Right ventricle myocardium inferior (tissue), 1 donor: ENCODE results near the gene LIPH. TPM values are rescaled to one million over a fixed set of nuclear protein-coding genes. Genes with fewer than 3 reads are reported as not detected.
A peak's percentile ranks its signal among the peaks of the same experiment; 100 is the strongest.
"Not testable (repeated sequence)": the region's sequence is repeated elsewhere in the genome, so short reads cannot be mapped to it uniquely, and the experiment has no call there.

ENCODE experiments used
- ATAC-seq: fragments of 200-7000 bp; cut with Tn5 transposase; one replicate; pipeline ENCODE4 v1.9.1; 2020; ENCODE audit warnings: mild to moderate bottlenecking, moderate library complexity
- DNase-seq: peaks from one replicate; pipeline ENCODE4 v3.0.0; 2021; ENCODE audit errors: missing footprints
- intact Hi-C: fragments of 100-400 bp; cut with DNase I; formaldehyde crosslinking; loops from one replicate; pipeline ENCODE4 v1.11.0; 2022
- long read RNA-seq: library from polyadenylated mRNA; unstranded; transcript quantifications from one replicate; pipeline ENCODE4 v2.0.0, GENCODE V29; 2021
- total RNA-seq: library from RNA; stranded (reverse); fragmentation: NEBNext Ultra II Directional; extraction: Animal tissue kit (Norgen Biotek cat#: 25700); gene quantifications from one replicate; pipeline ENCODE4 v1.2.1, GENCODE V29; 2021
- donor health status: DM: no; HTN: yes; CAD: no; lungs with severe emphysema.

LIPH gene
- 0.22 TPM for total RNA-seq
- long read RNA-seq: 0 reads

DNA sequence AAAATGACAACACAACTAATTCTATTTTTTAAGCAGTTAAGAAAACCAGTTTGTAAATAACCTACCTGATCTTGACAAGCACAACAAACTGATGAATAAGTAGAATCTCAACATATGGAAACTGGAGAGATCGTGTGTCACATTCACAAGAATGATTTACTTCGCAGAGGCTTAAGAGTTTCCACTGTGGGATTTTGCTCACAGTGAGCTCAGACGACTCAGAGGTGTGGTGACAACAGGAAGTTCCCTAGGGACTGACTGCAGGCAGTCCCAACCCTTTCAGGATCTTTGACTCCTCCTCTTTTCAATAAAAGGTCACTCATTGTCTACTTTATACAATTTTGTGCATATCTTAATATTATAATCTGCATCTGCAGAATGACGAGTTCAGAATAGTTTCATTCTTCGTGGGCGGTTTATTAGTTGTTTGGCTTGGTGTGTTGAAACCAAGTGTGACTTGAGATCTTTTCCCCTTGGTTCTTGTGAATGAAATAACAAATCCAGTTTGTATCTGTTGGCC lies at the start of gene LIPH:
Gene LIPH, minus strand, starts transcription at position 231 of the 520 bp plus-strand sequence. Its CDS starts 117 bp downstream, at position 114.
- DNase-seq (no peak), ATAC-seq (no peak)
- intact Hi-C loops: loop anchor here (10.0 kb wide), 1 partner anchor 188 kb away; the partner anchor contains the start of gene MAP3K13

- intact Hi-C loops: no loop called here
- ATAC-seq: no peak
- DNase-seq: no peak
These were observed 43.1 kb upstream of the LIPH start for GRCh38 chr3:185595526-185595925.

- no peak for DNase-seq
- no peak for ATAC-seq
- intact Hi-C loops: no loop called here
These were observed 41.7 kb upstream of the LIPH start for GRCh38 chr3:185594073-185594472.

DNA sequence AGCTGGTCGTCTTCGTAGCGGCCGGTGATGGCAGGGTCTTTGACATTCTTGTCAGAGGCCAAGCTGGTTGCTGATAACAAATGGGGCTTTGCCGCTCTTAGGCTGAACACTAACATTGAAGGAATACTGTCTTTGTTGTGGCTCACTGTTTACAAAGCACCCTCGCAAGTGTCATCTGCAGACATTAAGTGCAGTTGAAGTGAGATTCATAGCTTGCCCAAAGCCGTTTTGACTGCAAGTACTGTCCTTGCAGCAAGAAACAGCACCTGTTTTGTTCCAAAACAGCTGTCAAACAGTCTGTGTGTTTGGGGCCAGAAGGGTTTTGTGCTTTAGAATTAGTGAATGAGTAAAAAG lies 34.3 kb upstream of the LIPH start:
- DNase-seq (no peak), ATAC-seq (no peak)
- intact Hi-C loops: loop anchor here (2.0 kb wide), 1 partner anchor 88 kb away; the partner anchor contains the start of gene TMEM41A

DNA sequence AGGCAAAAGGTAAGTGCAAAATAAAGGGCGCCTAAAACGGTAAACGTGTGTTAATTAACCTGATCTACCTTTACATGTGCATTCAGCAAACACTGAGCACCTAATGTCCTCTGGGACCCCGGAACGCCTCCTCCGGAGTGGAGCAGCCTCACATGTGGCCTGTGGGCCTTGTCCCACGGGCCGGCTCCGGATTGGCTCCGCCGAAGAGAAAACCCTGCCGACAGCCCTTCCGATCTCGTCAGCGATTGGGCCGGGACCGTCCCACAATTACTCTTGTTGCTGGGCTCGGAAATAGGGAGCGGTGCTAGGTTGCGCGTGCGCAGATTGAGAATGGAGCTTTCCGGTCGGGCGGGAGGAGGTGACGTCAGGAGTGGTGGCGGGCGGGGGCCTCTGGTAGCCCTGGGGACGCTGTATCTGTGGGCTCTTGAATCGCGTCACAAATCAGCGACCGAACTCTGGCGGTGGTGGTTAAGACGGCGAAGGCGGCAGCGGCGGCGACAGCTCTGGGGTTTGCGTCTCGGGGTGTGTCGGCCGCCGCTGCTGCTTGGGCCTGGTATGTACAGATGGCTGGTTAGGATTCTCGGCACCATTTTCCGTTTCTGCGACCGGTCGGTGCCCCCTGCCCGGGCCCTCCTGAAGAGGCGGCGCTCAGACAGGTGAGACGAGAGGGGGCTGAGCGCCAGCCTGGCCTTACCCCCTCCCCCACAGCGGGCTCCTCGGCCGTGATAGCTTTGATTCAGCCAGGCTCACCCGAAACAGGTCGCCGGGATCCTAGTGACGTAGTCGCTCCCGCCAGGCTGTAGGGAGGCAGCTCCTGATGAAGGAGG lies 33.7 kb upstream of the LIPH start, which contains the start of gene SENP2:
Gene SENP2, plus strand, starts transcription at position 437 of the 827 bp plus-strand sequence. Its CDS starts 119 bp downstream, at position 556.
- ATAC-seq (peak; percentile 98), DNase-seq (peak; percentile 99)
- intact Hi-C loops: loop anchor here (2.0 kb wide), 1 partner anchor 87 kb away; the partner anchor contains the start of gene TMEM41A

DNA sequence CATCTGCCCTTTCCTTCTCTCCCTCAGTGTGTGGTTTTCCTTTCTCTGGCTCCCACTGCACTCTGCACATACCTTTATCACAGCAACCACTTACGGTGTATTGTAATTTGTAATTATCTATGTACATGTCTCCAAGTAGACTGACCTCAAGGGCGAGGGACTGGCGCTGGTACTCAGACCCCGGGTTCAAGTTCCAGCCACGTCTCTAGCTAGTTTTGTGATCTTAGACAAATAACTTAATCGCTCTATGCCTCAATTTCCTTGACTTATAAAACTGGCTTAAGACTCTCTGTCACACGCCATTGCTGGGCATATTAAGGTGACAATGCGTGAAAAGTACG lies 33.1 kb upstream of the LIPH start:
- DNase-seq (no peak), ATAC-seq (no peak)
- intact Hi-C loops: no loop called here

GRCh38 chr3:185584686-185585085 lies 32.3 kb upstream of the LIPH start:
- ATAC-seq (no peak), DNase-seq (no peak)
- intact Hi-C loops: no loop called here

- intact Hi-C loops: no loop called here
- no peak for ATAC-seq
- no peak for DNase-seq
These were observed 31.5 kb upstream of the LIPH start for GRCh38 chr3:185583925-185584324.

- no peak for ATAC-seq
- DNase-seq: no peak
- intact Hi-C loops: no loop called here
These were observed 30.5 kb upstream of the LIPH start for GRCh38 chr3:185582871-185583270.

DNA sequence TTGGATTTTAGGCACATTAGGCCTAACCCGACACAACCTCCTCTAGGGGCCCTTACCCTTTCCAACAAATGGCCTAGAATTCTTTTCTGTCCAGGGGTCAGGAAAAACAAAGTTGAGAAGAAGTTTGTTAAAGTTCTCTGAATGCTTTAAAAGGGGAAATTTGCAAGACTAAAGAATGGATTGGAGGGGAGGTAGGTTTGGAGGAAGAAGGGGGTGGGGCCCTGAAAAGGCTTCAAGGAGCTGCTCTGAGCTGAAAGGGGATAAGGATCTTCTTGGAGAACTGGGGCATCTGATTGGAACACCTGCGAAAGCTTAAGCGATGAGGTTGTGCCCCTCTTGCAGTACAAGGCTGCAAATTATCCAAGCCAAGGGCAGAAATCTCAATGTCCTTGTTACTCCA lies 29.8 kb upstream of the LIPH start:
- intact Hi-C loops: no loop called here
- ATAC-seq: no peak
- no peak for DNase-seq

GRCh38 chr3:185575108-185575869 lies 22.9 kb upstream of the LIPH start:
- DNase-seq, ATAC-seq, intact Hi-C loops: not testable (repeated sequence)

GRCh38 chr3:185572183-185572582 lies 19.8 kb upstream of the LIPH start:
- intact Hi-C loops: no loop called here
- ATAC-seq: no peak
- no peak for DNase-seq

- intact Hi-C loops: no loop called here
- ATAC-seq: no peak
- no peak for DNase-seq
These were observed 9.6 kb upstream of the LIPH start for GRCh38 chr3:185561958-185562357.

DNA sequence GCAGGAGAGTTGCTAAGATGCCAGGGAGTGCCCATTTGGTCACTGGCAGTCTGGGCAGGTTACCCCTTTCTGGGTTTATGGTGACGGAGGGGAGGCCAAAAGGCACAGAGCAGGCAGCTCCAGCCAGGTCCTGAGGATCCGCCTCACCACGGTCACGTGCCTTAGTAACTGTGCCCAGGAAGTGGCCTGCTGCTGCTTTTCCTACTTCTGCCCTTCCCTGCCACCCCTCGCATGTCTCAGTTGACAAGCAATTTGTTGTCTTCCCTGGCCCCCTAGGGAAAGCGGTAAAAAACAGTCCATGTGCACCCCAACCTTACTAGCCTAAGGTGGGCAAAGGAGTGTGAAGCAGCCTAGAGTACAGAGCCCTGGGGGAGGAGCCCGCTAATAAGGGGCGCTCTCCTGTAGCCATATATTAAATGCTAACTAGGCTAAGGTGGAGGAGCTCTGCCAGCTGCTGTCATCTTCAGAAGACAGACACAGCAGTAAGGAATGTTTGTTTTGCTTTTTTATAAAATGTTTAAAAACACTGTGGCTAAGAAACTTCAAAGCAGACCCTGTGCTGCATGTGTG lies 9.1 kb upstream of the LIPH start:
- DNase-seq (no peak), ATAC-seq (peak; percentile 54)
- intact Hi-C loops: no loop called here

GRCh38 chr3:185560676-185561075 lies 8.3 kb upstream of the LIPH start:
- DNase-seq: no peak
- no peak for ATAC-seq
- intact Hi-C loops: no loop called here

DNA sequence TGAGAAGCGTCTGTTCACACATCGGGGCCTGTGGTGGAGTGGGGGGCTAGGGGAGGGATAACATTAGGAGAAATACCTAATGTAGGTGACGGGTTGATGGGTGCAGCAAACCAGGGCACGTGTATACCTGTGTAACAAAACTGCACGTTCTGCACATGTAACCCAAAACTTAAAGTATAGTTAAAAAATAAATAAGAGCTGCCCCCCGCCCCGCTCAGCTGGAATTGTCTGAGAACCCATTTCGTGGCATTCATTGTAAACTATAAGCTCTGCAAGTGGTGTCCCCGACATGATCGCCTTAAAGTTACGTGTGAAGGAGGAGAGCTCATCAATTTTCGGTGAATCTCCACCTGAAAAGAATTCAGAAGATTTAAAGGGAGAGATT lies 7.3 kb upstream of the LIPH start:
- intact Hi-C loops: loop anchor here (5.0 to 10.0 kb wide), 2 partner anchors 62 to 195 kb away; partner anchors contain the start of genes MAP3K13 and TMEM41A
- DNase-seq (no peak), ATAC-seq (no peak)

GRCh38 chr3:185558395-185558794 lies 6.0 kb upstream of the LIPH start:
- DNase-seq: no peak
- ATAC-seq: no peak
- intact Hi-C loops: loop anchor here (5.0 to 10.0 kb wide), 2 partner anchors 61 to 194 kb away; partner anchors contain the start of genes MAP3K13 and TMEM41A

GRCh38 chr3:185556640-185557039 lies 4.3 kb upstream of the LIPH start:
- not testable (repeated sequence) for DNase-seq, ATAC-seq
- intact Hi-C loops: loop anchor here (5.0 to 10.0 kb wide), 2 partner anchors 59 to 192 kb away; partner anchors contain the start of genes MAP3K13 and TMEM41A

DNA sequence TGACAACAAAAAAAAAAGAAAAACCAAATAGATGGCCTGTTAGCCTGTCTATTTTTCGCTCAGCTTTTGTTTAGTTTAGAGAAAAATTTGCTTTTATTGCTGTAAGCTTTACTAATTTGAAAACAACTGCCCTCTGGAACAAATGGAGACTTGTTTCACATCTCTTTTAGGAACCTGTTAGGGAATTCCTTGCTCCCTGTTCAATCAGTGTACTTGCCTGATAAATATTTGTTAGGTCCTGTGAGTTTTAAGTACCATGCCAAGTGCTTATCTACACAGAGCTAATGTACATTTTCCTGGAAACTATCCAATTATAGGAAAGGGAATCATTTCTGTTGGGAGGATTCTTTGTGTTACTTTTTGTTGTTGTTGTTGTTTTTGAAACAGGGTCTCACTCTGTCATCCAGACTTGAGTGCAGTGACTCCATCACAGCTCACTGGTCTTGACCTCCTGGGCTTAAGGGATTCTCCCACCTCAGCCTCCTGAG lies 3.5 kb upstream of the LIPH start:
- DNase-seq (no peak), ATAC-seq (no peak)
- intact Hi-C loops: loop anchor here (5.0 to 10.0 kb wide), 2 partner anchors 59 to 191 kb away; partner anchors contain the start of genes MAP3K13 and TMEM41A
